GM12865 (cell line): Measurements from ENCODE around the gene HLCS.

ENCODE experiments used
- DNase-seq: peaks from one replicate; pipeline ENCODE4 v3.0.0; 2010; ENCODE audit warnings: low read depth
- H3K4me3 ChIP-seq: 2 replicates; pipeline ENCODE4 v1.5.1; 2011; ENCODE audit warnings: mild to moderate bottlenecking, low read depth, low read length, control low read depth
- TF ChIP-seq, protein P1 (sequence below): IDR thresholded peaks from 2 replicates; pipeline ENCODE4 v1.5.1; 2011; ENCODE audit warnings: low read length, control low read depth, low read depth, inconsistent platforms; ENCODE audit not compliant: insufficient read depth; ENCODE audit errors: missing control alignments

The HLCS gene

DNA sequence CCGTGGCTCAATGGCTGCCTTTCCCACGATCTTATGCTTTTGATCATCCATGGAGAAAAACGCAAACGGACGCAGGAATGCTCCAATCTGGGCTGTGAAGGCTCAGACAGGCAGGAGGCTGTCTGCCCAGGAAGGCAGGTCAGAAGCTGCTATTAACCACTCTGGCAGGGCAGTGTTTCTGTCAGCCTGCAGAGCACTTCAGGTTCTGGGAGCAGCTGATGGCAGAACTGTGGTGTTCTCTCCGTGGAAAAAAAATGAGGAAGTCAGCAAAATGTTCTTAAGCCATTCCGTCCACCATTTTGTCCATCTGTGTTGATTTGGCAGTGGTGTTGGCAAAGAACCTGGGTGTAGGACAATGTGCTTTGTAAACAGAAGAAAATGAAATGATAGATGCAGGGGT, 175.9 kb downstream of the HLCS start:
- DNase-seq: no peak
- no peak overlapping the region for H3K4me3 ChIP-seq
- TF ChIP-seq, protein P1, sequence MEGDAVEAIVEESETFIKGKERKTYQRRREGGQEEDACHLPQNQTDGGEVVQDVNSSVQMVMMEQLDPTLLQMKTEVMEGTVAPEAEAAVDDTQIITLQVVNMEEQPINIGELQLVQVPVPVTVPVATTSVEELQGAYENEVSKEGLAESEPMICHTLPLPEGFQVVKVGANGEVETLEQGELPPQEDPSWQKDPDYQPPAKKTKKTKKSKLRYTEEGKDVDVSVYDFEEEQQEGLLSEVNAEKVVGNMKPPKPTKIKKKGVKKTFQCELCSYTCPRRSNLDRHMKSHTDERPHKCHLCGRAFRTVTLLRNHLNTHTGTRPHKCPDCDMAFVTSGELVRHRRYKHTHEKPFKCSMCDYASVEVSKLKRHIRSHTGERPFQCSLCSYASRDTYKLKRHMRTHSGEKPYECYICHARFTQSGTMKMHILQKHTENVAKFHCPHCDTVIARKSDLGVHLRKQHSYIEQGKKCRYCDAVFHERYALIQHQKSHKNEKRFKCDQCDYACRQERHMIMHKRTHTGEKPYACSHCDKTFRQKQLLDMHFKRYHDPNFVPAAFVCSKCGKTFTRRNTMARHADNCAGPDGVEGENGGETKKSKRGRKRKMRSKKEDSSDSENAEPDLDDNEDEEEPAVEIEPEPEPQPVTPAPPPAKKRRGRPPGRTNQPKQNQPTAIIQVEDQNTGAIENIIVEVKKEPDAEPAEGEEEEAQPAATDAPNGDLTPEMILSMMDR: no peak

DNA sequence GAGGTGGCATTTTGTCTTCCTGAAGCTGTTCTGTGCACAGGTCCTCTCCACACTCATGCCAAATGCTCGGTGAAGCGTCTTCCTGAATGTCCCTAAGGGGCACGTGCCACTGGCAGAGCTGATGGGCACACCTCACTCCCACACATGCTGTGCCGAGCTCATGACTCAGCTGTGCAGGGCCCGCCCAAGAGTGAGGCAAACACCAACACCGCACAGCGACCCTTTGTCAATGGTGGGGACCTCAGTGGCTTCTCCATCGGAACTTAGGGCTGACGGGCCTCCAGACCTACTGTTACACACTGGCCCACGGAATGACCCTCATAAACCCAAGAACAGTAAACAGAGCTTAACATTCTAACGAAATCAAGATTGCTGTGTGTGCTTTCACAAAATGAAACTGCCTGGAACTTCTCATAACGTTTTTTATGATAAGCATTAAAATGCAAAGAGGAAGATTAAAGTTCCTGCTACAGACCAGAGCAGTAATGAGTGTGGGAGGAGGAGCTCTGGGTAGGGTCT, 178.3 kb downstream of the HLCS start:
- no peak overlapping the region for H3K4me3 ChIP-seq
- TF ChIP-seq, protein P1: no peak
- DNase-seq: no peak

DNA sequence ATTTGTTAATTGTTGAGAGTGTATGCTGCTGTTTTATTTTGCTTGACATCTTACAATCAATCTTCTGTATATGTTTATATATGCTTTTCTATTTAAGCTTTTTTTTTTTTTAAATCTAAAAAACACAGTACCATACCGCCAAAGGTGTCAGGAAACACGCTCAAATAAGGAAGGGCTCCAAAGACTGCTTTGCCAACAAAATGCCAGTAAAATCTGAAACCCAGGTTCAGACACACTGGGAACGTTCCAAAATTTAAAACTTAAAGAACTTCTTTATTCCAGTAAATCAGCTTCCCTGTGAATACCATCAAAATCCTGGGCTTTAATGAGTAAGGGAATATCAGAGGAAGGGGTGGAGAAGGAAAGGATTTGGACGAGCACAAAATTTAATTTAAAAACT, 180.3 kb downstream of the HLCS start:
- no peak for DNase-seq
- H3K4me3 ChIP-seq: no peak overlapping the region
- TF ChIP-seq, protein P1: no peak

DNA sequence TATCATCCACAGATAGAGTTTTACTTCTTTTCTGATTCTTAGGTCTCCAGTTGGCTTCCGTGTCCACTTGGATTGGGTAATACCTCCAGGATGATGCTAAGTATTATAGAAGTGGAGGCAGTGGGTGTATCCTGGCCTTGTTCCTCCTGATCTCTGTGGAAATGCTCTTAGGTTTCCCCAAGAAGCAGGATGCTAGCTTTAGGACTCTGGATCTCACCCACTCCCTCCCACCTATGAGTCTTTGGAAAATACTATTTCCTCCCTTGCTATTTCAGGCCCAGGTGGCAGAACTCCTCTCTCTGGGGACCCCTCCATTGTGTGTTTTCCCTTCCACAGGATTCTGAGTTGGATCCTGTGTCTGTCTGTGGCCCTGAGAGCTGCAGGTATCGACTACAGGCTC, 180.9 kb downstream of the HLCS start:
- TF ChIP-seq, protein P1: no peak
- no peak for DNase-seq
- no peak overlapping the region for H3K4me3 ChIP-seq

DNA sequence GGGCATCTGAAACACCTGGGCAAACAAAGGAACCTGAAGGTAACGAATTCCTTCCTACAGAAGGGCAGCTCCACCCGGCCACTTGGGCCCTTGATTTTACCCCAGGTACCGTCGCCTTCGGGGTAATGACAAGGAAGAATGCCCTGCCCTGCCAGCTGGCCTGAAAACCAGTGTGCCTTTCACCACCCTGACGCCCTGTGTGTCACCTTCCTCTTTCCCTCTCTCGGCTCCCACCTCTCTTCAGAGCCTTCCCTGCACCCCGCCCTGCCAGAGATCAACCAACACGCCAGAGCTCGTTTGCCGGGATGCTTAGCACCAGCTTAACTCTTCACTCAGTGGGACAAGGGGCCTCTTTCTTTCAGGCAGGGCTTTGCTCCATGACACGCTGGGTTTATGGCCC, 181.5 kb downstream of the HLCS start:
- TF ChIP-seq, protein P1: no peak
- H3K4me3 ChIP-seq: no peak overlapping the region
- no peak for DNase-seq

DNA sequence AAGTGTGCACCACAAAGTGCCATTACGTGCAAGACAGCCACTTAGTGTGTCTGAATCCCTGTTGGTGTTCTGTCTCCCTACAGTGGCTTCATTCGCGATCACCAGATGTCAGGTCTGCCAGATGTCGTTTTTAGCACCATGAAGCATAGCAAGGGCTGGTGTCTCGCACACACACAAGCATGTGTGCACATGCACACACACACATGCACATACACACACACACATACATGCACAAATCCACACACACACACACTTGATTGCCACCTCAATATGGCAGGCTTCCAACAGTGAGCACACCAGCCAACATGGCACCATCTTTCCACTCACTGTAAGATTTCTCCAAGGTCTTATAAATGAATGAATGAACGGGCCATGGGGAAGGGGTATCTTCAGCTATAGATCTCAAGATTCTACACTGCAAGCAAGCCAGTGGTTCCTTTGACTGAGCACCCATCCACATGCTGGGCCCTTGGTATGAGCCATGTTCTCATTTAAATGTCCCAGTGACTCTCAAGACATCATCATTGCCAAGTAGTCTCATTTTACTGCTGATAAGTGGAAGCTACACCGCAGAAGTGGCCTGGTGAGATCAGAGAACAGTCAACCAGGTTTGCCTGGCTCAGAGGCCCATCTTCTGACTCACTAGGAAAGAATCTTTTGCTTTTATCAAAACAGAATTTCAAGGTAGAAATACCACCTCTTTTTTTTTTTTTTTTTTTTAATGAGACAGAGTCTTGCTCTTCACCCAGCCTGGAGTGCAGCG, 182.7 kb downstream of the HLCS start:
- DNase-seq: no peak

More for the DNA sequence above, 182.7 kb downstream of the HLCS start:
- TF ChIP-seq, protein P1: no peak
- no peak overlapping the region for H3K4me3 ChIP-seq
